Measurements from ENCODE around the gene ZBTB7C. TPM values are rescaled to one million over a fixed set of nuclear protein-coding genes. Genes with fewer than 3 reads are reported as not detected.

ZBTB7C gene
- total and polyA plus RNA-seq, 2 of the 4 experiments (the other 2 are of a cell fraction) = not detected

DNA sequence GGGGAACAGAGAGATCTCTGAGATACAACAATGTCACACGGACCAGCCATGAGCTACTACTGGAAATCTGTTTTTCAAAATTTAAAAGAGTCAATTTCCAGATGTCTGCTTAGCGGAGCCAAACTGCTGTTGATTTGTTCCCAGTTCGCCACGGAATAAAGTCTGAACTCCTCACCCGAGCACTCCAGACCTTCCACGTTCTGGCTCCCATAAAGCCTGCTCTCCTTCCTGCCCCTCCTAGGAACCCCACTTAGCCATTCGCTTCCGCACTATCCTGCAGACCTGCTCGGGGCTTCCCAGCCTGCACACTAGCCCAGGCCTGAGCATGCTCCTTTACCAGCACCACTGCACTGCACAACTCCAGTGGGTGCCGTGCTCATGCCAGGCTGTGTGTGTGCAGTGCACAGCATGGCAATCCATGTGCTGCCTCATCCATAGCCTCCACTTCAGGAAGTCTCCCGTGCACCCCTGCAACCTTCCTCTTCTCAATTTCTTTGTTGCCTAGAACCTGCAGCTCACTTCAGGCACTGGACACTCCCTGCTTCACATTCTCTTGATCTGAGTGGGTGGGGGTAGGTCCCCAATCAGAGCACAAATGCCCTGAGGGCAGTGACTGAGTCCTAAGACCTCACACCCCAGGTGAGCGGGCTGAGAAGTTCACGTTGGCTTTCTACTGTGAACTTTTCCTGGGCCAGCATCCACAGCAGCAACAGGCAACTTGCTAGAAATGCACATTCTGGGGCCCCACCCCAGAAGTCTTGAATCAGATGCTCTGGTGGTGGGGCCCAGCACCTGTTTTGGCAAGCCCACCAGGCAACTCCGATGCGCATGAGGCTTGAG, 53.7 kb downstream of the ZBTB7C start:
- BruUV-seq (replicated peaks) = no TSS peak
- DNase-seq = no peak
- Histone ChIP-seq H4K20me1 (ENCODE audit: insufficient read depth, low read length) (no peaks in the 10 kb centered on the region), H3K36me3 (ENCODE audit: control insufficient read depth, insufficient read depth, low read length) (no peaks in the 10 kb centered on the region), H3K4me1 (ENCODE audit: control insufficient read depth, insufficient read depth, low read length) (no peaks in the 10 kb centered on the region), H3K23ac (ENCODE audit: low read depth, low read length) (no peak overlapping the region), H2BK20ac (ENCODE audit: low read depth, low read length) (no peak overlapping the region), H3K14ac (replicated peaks; ENCODE audit: low read depth, low read length) (no peak overlapping the region), H2BK120ac (ENCODE audit: low read depth, low read length) (no peak overlapping the region), H3K79me1 (ENCODE audit: low read depth in 1 of 2, low read length in 2 of 2) (no peaks in the 10 kb centered on the region), H3K27ac (ENCODE audit: insufficient read depth, low read length) (no peak overlapping the region), H2AK9ac (replicated peaks; ENCODE audit: low read depth, low read length, poor library complexity) (no peak overlapping the region), H3K9me1 (ENCODE audit: insufficient read depth, low read length) (no peaks in the 10 kb centered on the region), H2AFZ (replicated peaks; ENCODE audit: low read length, poor library complexity) (no peak overlapping the region), H3K4me2 (ENCODE audit: low read depth, low read length) (no peak overlapping the region), H3K4ac (ENCODE audit: low read depth, low read length) (no peak overlapping the region), H4K5ac (ENCODE audit: low read depth, low read length) (no peak overlapping the region), H3K9me3 (ENCODE audit: control insufficient read depth, insufficient read depth, low read length) (no peaks in the 10 kb centered on the region), H4K8ac (ENCODE audit: low read depth in 2 of 2, low read length in 2 of 2) (no peak overlapping the region), H2BK15ac (ENCODE audit: low read depth, low read length) (no peak overlapping the region), H3K18ac (ENCODE audit: low read depth, low read length) (no peak overlapping the region), H3K9ac (ENCODE audit: low read depth, low read length) (no peak overlapping the region), H2BK5ac (ENCODE audit: low read depth, low read length, poor library complexity, severe bottlenecking) (no peak overlapping the region), H3K56ac (ENCODE audit: extremely low read depth, insufficient read depth, low read length) (no peak overlapping the region), H4K91ac (ENCODE audit: insufficient read depth, low read depth, low read length) (no peak overlapping the region), H3K27me3 (ENCODE audit: control insufficient read depth, insufficient read depth, low read length) (peaks cover 14% of the 10 kb centered on the region), H3K4me3 (ENCODE audit: insufficient read depth, low read depth, low read length) (no peak overlapping the region), H2AK5ac (ENCODE audit: low read depth, low read length) (no peak overlapping the region)
- 80% methylated on average over 4 of the region's 15 CpGs; no CpG with 5 or more reads in 1 of the 2 experiments for WGBS, 2 experiments (ENCODE audit: extremely low coverage in 2 of 2, insufficient read length in 1 of 2)
- dilution Hi-C loops (cut with HindIII; ENCODE audit: low sequenced_read_pairs, unreplicated experiment) = no loop called here
- POLR2A ChIA-PET (ENCODE audit: unreplicated experiment) = no interaction called here
- intact Hi-C loops (cut with micrococcal nuclease) = no loop called here
- TF ChIP-seq CHD1 (IDR thresholded peaks at IDR 0.05; ENCODE audit: low read depth, low read length) = no peak
- TF ChIP-seq FOS (IDR thresholded peaks at IDR 0.05; ENCODE audit: low read depth, low read length) = no peak
- TF ChIP-seq POLR2A (IDR thresholded peaks at IDR 0.05; ENCODE audit: low read depth, low read length) = no peak
- TF ChIP-seq RFX5 (IDR thresholded peaks at IDR 0.05; ENCODE audit: low read depth, low read length) = no peak
- no peak for TF ChIP-seq MAZ (IDR thresholded peaks at IDR 0.05; ENCODE audit: borderline replicate concordance, low read depth, low read length)
- no peak for TF ChIP-seq CEBPB (IDR thresholded peaks at IDR 0.05; ENCODE audit: low read depth, low read length)
- no peak for TF ChIP-seq NFE2L2 (IDR thresholded peaks at IDR 0.05; ENCODE audit: low read depth, low read length)
- no peak for TF ChIP-seq RCOR1 (IDR thresholded peaks at IDR 0.05; ENCODE audit: insufficient replicate concordance, low read length)
- CTCF ChIA-PET = no interaction called here
- no peak for ATAC-seq (ENCODE audit: low read depth)
- in situ Hi-C loops (cut with MboI; ENCODE audit: low sequenced_read_pairs) = no loop called here
